ENCODE data around the gene CREB3L4.

DNA sequence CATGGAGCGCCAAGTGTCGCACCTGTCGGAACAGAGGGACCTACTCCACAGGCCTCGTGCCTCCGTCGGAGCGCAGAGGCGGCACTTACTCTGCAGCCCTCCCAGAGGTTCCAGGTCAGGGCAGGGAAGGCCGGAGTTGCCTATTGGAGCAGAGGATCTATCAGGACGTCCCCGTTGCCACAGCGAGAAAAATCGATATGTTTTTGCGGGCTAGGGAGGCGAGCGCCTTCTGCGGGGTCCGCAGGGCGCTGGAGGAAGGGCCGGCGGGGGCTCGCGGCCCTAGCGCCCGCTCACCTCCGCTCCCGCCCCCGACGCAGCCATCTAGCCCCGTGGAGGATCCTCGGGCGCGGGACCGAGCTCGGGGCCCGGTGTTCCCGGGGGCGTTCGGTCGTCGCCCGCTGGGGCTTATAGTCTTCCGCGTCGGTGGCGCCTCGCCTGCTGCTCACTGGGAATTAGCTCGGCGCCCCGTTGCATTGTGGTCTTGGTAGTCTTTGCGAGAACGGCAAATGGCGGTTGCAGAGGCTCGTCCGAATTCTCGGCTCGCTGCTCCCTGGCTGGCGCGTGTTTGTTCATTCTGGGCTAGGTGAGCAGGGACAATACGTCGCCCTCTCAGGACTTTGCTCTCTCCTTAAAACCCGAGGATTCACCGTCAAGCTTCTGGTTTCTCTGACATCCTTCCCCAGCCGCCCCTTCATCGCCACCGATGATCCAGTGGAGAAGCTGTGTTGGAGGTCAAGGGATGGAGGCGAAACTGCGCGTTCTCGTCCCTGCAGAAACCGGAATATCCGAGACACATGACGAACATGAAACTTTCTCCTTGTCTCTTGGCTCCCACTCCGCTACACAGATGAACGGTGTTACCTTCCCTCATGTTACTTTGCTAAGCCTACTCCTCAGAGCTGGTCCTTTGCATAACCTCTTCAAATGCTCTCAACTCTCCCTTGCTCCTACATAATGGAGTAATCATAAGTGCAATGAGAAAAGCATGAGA is 9.8 kb downstream of the CREB3L4 start, which contains the start of gene JTB:
- TF ChIP-seq POLR2A (IDR thresholded peaks at IDR 0.05; ENCODE audit: low read depth, low read length) (peak; percentile 75; the same call in 1 of the 2 replicates), TAF1 (IDR thresholded peaks at IDR 0.05; ENCODE audit: low read depth, low read length) (peak; percentile 83)

Data from GM12891 (cell line).